ENCODE measurements around the gene EFCAB8. TPM values are rescaled to one million over a fixed set of nuclear protein-coding genes. Genes with fewer than 3 reads are reported as not detected.

Gene EFCAB8
- total and polyA plus RNA-seq, 11 donors: 0.03 to 0.29 (median 0.08) TPM; not detected in 8

GRCh38 chr20:32870985-32871384 lies 12.3 kb downstream of the EFCAB8 start:
- H3K4me3 ChIP-seq: no peak overlapping the region
- 85 to 89% (median 88%) methylated on average over 5 of the region's 5 CpGs for WGBS, 4 donors
- H3K4me1 ChIP-seq: peaks cover 0 to 13% (median 0%) of the 10 kb centered on the region in 12 donors
- H3K9me3 ChIP-seq: no peaks in the 10 kb centered on the region
- ATAC-seq: no peak
- H3K27ac ChIP-seq: no peak overlapping the region
- H3K27me3 ChIP-seq: no peaks in the 10 kb centered on the region
- DNase-seq: no peak
- no peaks in the 10 kb centered on the region for H3K36me3 ChIP-seq
- intact Hi-C loops (cut with DNase I): no loop called here
- no peak for TF ChIP-seq POLR2A (IDR thresholded peaks at IDR 0.05)
- TF ChIP-seq CTCF (IDR thresholded peaks at IDR 0.05): no peak

GRCh38 chr20:32871627-32872160 lies 13.0 kb downstream of the EFCAB8 start:
- ATAC-seq: no peak
- no peaks in the 10 kb centered on the region for H3K36me3 ChIP-seq

GRCh38 chr20:32872266-32872665 lies 13.5 kb downstream of the EFCAB8 start:
- intact Hi-C loops (cut with DNase I): no loop called here
- Histone ChIP-seq H3K9me3 (no peaks in the 10 kb centered on the region), H3K4me3 (no peak overlapping the region), H3K4me1 (peaks cover 0 to 13% (median 0%) of the 10 kb centered on the region in 12 donors), H3K27me3 (no peaks in the 10 kb centered on the region), H3K27ac (no peak overlapping the region), H3K36me3 (no peaks in the 10 kb centered on the region)
- ATAC-seq (no peak), DNase-seq (no peak)
- TF ChIP-seq CTCF (IDR thresholded peaks at IDR 0.05): no peak
- no peak for TF ChIP-seq POLR2A (IDR thresholded peaks at IDR 0.05)
- 76 to 91% (median 87%) methylated on average over 6 of the region's 6 CpGs for WGBS, 4 donors

More at GRCh38 chr20:32871627-32872160, 13.0 kb downstream of the EFCAB8 start:
- 67 to 76% (median 74%) methylated on average over 4 of the region's 4 CpGs for WGBS, 4 donors
- no peak overlapping the region for H3K27ac ChIP-seq
- no peaks in the 10 kb centered on the region for H3K9me3 ChIP-seq
- H3K4me1 ChIP-seq: peaks cover 0 to 13% (median 0%) of the 10 kb centered on the region in 12 donors
- H3K4me3 ChIP-seq: no peak overlapping the region
- intact Hi-C loops (cut with DNase I): no loop called here
- DNase-seq: no peak
- TF ChIP-seq CTCF (IDR thresholded peaks at IDR 0.05) (no peak), POLR2A (IDR thresholded peaks at IDR 0.05) (no peak)
- no peaks in the 10 kb centered on the region for H3K27me3 ChIP-seq

- Histone ChIP-seq H3K9me3 (no peaks in the 10 kb centered on the region), H3K27me3 (no peaks in the 10 kb centered on the region), H3K4me3 (no peak overlapping the region), H3K4me1 (peaks cover 0 to 13% (median 0%) of the 10 kb centered on the region in 12 donors), H3K36me3 (no peaks in the 10 kb centered on the region), H3K27ac (no peak overlapping the region)
- no peak for TF ChIP-seq CTCF (IDR thresholded peaks at IDR 0.05)
- TF ChIP-seq POLR2A (IDR thresholded peaks at IDR 0.05): no peak
- intact Hi-C loops (cut with DNase I): no loop called here
- ATAC-seq: no peak
- no peak for DNase-seq
- WGBS, 4 donors: 93 to 97% (median 96%) methylated on average over 8 to 9 of the region's 9 CpGs
Measured at GRCh38 chr20:32875673-32876072, 16.9 kb downstream of the EFCAB8 start.

Data from heart left ventricle (tissue), 16 donors.